Measurements from ENCODE around the gene EYA2. TPM values are rescaled to one million over a fixed set of nuclear protein-coding genes. Genes with fewer than 3 reads are reported as not detected.

Gene EYA2
- total and polyA plus RNA-seq, 7 donors = 1.2 to 11.8 (median 3.3) TPM

GRCh38 chr20:47043086-47043485, 148.4 kb downstream of the EYA2 start:
- no peak for DNase-seq
- TF ChIP-seq POLR2AphosphoS5 (IDR thresholded peaks at IDR 0.05) = no peak
- no peak for TF ChIP-seq EP300 (IDR thresholded peaks at IDR 0.05)
- TF ChIP-seq POLR2A (IDR thresholded peaks at IDR 0.05) = no peak
- TF ChIP-seq CTCF (IDR thresholded peaks at IDR 0.05) = no peak
- 57 to 77% methylated on average over 2 of the region's 2 CpGs for WGBS, 2 donors
- no peaks in the 10 kb centered on the region for H3K4me1 ChIP-seq
- H3K27me3 ChIP-seq = no peaks in the 10 kb centered on the region
- no peaks in the 10 kb centered on the region for H3K36me3 ChIP-seq
- no peak overlapping the region for H3K27ac ChIP-seq
- intact Hi-C loops (cut with DNase I) = no loop called here
- peaks cover 0 to 6% (median 2%) of the 10 kb centered on the region in 4 donors for H3K9me3 ChIP-seq
- no peak overlapping the region for H3K4me3 ChIP-seq

- Histone ChIP-seq H3K27me3 (no peaks in the 10 kb centered on the region), H3K4me3 (no peak overlapping the region), H3K27ac (no peak overlapping the region), H3K4me1 (no peaks in the 10 kb centered on the region), H3K36me3 (no peaks in the 10 kb centered on the region), H3K9me3 (peaks cover 0 to 6% (median 2%) of the 10 kb centered on the region in 4 donors)
- TF ChIP-seq CTCF (IDR thresholded peaks at IDR 0.05) (no peak), POLR2A (IDR thresholded peaks at IDR 0.05) (no peak), POLR2AphosphoS5 (IDR thresholded peaks at IDR 0.05) (no peak), EP300 (IDR thresholded peaks at IDR 0.05) (no peak)
- DNase-seq = no peak
- 84 to 95% methylated on average over 1 of the region's 1 CpG for WGBS, 2 donors
- intact Hi-C loops (cut with DNase I) = no loop called here
These were observed 150.3 kb downstream of the EYA2 start for GRCh38 chr20:47044938-47045337.

GRCh38 chr20:47048054-47048453, 153.4 kb downstream of the EYA2 start:
- no peak for TF ChIP-seq CTCF (IDR thresholded peaks at IDR 0.05)
- TF ChIP-seq EP300 (IDR thresholded peaks at IDR 0.05) = no peak
- Histone ChIP-seq H3K9me3 (peaks cover 0 to 6% (median 2%) of the 10 kb centered on the region in 4 donors), H3K4me1 (no peaks in the 10 kb centered on the region), H3K36me3 (no peaks in the 10 kb centered on the region), H3K27ac (no peak overlapping the region), H3K4me3 (no peak overlapping the region), H3K27me3 (no peaks in the 10 kb centered on the region)
- intact Hi-C loops (cut with DNase I) = no loop called here
- 80 to 90% methylated on average over 5 of the region's 5 CpGs for WGBS, 2 donors
- no peak for DNase-seq

- intact Hi-C loops (cut with DNase I) = no loop called here
- peak; percentile 8 for DNase-seq
- H3K27me3 ChIP-seq = no peaks in the 10 kb centered on the region
- peaks cover 0 to 6% (median 2%) of the 10 kb centered on the region in 4 donors for H3K9me3 ChIP-seq
- no peak overlapping the region for H3K27ac ChIP-seq
- no peak overlapping the region for H3K4me3 ChIP-seq
- no peaks in the 10 kb centered on the region for H3K4me1 ChIP-seq
- TF ChIP-seq EP300 (IDR thresholded peaks at IDR 0.05) = no peak
- no peak for TF ChIP-seq POLR2A (IDR thresholded peaks at IDR 0.05)
- no peak for TF ChIP-seq POLR2AphosphoS5 (IDR thresholded peaks at IDR 0.05)
- no peak for TF ChIP-seq CTCF (IDR thresholded peaks at IDR 0.05)
- no peaks in the 10 kb centered on the region for H3K36me3 ChIP-seq
- WGBS, 2 donors = 64 to 69% methylated on average over 7 of the region's 7 CpGs
These were observed 155.1 kb downstream of the EYA2 start for GRCh38 chr20:47049771-47050170.

GRCh38 chr20:47050996-47051395, 156.4 kb downstream of the EYA2 start:
- Histone ChIP-seq H3K9me3 (peaks cover 0 to 3% (median 0%) of the 10 kb centered on the region in 4 donors), H3K4me1 (peaks cover 0 to 6% (median 2%) of the 10 kb centered on the region in 4 donors), H3K36me3 (no peaks in the 10 kb centered on the region), H3K4me3 (no peak overlapping the region), H3K27ac (no peak overlapping the region), H3K27me3 (no peaks in the 10 kb centered on the region)
- TF ChIP-seq CTCF (IDR thresholded peaks at IDR 0.05) (no peak), POLR2AphosphoS5 (IDR thresholded peaks at IDR 0.05) (no peak), EP300 (IDR thresholded peaks at IDR 0.05) (no peak), POLR2A (IDR thresholded peaks at IDR 0.05) (no peak)
- DNase-seq = no peak
- WGBS, 2 donors = 81 to 91% methylated on average over 14 of the region's 14 CpGs
- intact Hi-C loops (cut with DNase I) = no loop called here

All from sigmoid colon (tissue), 7 donors.